Transverse colon (tissue), 4 donors: ENCODE data around the gene C1orf210.

Source experiments
- CTCF ChIP-seq, 5 experiments: fragments of 200-600 bp in 3 of 5; fragments of 450-650 bp in 2 of 5; sonication (generic) in 3 of 5; IDR thresholded peaks; 1 replicate in 2 of 5; 2 replicates in 3 of 5; pipeline ENCODE4 v1.5.1; 2016 to 2017; ENCODE audit warnings: antibody characterized with exemption in 5 of 5, inconsistent platforms in 3 of 5, mild to moderate bottlenecking in 2 of 5, moderate library complexity in 1 of 5
- EP300 ChIP-seq: sonication (generic); formaldehyde crosslinking; IDR thresholded peaks from one replicate; pipeline ENCODE4 v1.6.1; 2017; ENCODE audit warnings: antibody characterized with exemption, low read depth
- POLR2A ChIP-seq: fragments of 450-650 bp; IDR thresholded peaks from one replicate; pipeline ENCODE4 v1.6.1; 2016; ENCODE audit warnings: antibody characterized with exemption, mild to moderate bottlenecking, moderate library complexity
- POLR2AphosphoS5 ChIP-seq, 3 donors: sonication (generic); formaldehyde crosslinking; IDR thresholded peaks; one replicate each; pipeline ENCODE4 v1.6.1; 2016; ENCODE audit warnings: antibody characterized with exemption in 3 of 3

- TF ChIP-seq POLR2A (no peak), CTCF (IDR thresholded peaks at IDR 0.05) (no peak), EP300 (no peak), POLR2AphosphoS5 (IDR thresholded peaks at IDR 0.05) (no peak)
Observed at GRCh38 chr1:43233631-43234030, 51.8 kb downstream of the C1orf210 start.
